Nephron (organoid): Measurements from ENCODE around the gene SETD1B.

ENCODE experiments used
- H3K27ac Mint-ChIP-seq, 3 experiments: 2 replicates each; pipeline ENCODE4 v1.8.0; 2020; ENCODE audit warnings: mixed read lengths in 3 of 3, mild to moderate bottlenecking in 2 of 3, moderate library complexity in 1 of 3
- H3K27me3 Mint-ChIP-seq: 2 replicates; pipeline ENCODE4 v1.8.0; 2021; ENCODE audit warnings: low read depth, mild to moderate bottlenecking, moderate library complexity, mixed read lengths
- H3K36me3 Mint-ChIP-seq: 2 replicates; pipeline ENCODE4 v1.8.0; 2020; ENCODE audit warnings: low read depth, mixed read lengths
- H3K4me1 Mint-ChIP-seq: 2 replicates; pipeline ENCODE4 v1.8.0; 2020; ENCODE audit warnings: mixed read lengths
- H3K4me3 Mint-ChIP-seq, 3 experiments: 2 replicates each; pipeline ENCODE4 v1.8.0; 2020; ENCODE audit warnings: mild to moderate bottlenecking in 3 of 3, mixed read lengths in 3 of 3, moderate library complexity in 2 of 3
- H3K9me3 Mint-ChIP-seq: 2 replicates; pipeline ENCODE4 v1.8.0; 2020; ENCODE audit warnings: mixed read lengths
- TF ChIP-seq, protein P1 (sequence below), 3 experiments: fragments of 200-600 bp; sonication (generic); IDR thresholded peaks; one replicate each; pipeline ENCODE4 v1.5.0; 2021; ENCODE audit warnings: antibody characterized with exemption in 3 of 3; ENCODE audit not compliant: unreplicated experiment in 3 of 3

The SETD1B gene

DNA sequence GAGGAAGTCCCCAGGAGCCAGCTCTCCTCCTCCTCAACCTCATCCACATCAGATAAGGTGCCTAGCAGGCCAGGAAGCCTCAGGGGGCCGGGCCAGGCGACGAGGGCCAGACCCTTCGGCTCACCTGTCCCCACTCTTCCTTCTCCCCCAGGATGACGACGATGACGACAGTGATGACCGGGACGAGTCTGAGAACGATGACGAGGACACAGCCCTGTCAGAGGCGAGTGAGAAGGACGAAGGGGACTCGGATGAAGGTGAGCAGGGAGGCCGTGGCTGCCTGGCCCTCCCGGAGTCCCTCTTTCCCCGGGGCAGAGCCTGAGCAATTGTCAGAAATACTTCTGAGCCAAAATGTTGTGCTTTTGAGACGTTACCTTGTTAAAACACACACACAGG lies 13.8 kb downstream of the SETD1B start:
- H3K36me3 Mint-ChIP-seq = peaks cover 38% of the 10 kb centered on the region
- TF ChIP-seq, protein P1, sequence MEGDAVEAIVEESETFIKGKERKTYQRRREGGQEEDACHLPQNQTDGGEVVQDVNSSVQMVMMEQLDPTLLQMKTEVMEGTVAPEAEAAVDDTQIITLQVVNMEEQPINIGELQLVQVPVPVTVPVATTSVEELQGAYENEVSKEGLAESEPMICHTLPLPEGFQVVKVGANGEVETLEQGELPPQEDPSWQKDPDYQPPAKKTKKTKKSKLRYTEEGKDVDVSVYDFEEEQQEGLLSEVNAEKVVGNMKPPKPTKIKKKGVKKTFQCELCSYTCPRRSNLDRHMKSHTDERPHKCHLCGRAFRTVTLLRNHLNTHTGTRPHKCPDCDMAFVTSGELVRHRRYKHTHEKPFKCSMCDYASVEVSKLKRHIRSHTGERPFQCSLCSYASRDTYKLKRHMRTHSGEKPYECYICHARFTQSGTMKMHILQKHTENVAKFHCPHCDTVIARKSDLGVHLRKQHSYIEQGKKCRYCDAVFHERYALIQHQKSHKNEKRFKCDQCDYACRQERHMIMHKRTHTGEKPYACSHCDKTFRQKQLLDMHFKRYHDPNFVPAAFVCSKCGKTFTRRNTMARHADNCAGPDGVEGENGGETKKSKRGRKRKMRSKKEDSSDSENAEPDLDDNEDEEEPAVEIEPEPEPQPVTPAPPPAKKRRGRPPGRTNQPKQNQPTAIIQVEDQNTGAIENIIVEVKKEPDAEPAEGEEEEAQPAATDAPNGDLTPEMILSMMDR (IDR thresholded peaks at IDR 0.05; ENCODE audit: unreplicated experiment in 3 of 3) = no peak
- peaks cover 12% of the 10 kb centered on the region for H3K4me1 Mint-ChIP-seq
- no peaks in the 10 kb centered on the region for H3K9me3 Mint-ChIP-seq
- no peaks in the 10 kb centered on the region for H3K27me3 Mint-ChIP-seq
- H3K27ac Mint-ChIP-seq = no peak overlapping the region
- H3K4me3 Mint-ChIP-seq = no peak overlapping the region

DNA sequence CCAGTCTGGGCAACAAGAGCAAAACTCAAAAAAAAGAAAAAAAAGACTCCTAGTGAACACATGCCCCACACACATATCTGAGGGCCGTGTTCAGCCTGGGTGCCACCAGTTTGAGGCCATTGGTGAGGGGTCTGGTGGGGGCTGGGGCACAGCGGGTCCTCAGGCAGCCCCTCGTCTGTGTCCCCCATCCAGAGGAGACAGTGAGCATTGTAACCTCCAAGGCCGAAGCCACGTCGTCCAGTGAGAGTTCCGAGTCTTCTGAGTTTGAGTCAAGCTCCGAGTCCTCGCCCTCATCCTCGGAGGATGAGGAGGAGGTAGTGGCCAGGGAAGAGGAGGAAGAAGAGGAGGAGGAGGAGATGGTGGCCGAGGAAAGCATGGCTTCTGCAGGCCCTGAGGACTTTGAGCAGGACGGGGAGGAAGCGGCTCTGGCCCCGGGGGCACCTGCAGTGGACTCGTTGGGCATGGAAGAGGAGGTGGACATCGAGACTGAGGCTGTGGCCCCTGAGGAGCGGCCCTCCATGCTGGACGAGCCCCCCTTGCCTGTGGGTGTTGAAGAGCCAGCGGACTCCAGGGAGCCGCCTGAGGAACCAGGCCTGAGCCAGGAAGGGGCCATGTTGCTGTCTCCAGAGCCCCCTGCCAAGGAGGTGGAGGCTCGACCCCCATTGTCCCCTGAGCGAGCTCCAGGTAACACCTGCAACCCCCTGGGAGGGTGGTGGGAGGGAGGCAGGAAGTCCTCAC lies 15.6 kb downstream of the SETD1B start:
- Mint-ChIP-seq H3K27me3 (no peaks in the 10 kb centered on the region), H3K4me3 (no peak overlapping the region)
- TF ChIP-seq, protein P1 (IDR thresholded peaks at IDR 0.05; ENCODE audit: unreplicated experiment in 3 of 3) = no peak

DNA sequence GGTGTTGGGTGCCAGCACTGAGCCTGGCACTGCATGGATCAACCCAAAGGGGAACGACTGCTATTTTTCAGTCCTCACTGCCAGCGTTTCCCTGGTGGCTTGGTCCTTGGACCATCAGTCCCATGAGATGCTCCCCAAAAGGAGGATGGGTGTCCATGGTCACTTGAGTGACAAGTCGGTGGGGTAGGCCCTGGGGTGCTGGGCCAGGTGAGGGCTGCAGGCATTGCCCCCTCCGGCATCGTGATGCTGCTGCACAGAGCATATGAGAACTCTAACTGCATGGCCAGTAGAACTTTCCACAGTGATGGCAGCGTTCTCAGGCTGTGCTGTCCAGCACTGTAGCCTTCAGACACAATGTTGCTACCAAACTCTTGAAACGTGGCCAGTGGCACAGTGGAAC lies 16.2 kb downstream of the SETD1B start:
- H3K27me3 Mint-ChIP-seq = no peaks in the 10 kb centered on the region
- no peak overlapping the region for H3K4me3 Mint-ChIP-seq
- H3K27ac Mint-ChIP-seq = no peak overlapping the region
- H3K9me3 Mint-ChIP-seq = no peaks in the 10 kb centered on the region
- TF ChIP-seq, protein P1 (IDR thresholded peaks at IDR 0.05; ENCODE audit: unreplicated experiment in 3 of 3) = no peak
- peaks cover 42% of the 10 kb centered on the region for H3K36me3 Mint-ChIP-seq
- no peaks in the 10 kb centered on the region for H3K4me1 Mint-ChIP-seq

More for the DNA sequence above, 15.6 kb downstream of the SETD1B start:
- no peaks in the 10 kb centered on the region for H3K9me3 Mint-ChIP-seq
- no peak overlapping the region for H3K27ac Mint-ChIP-seq
- H3K36me3 Mint-ChIP-seq = peaks cover 38% of the 10 kb centered on the region
- H3K4me1 Mint-ChIP-seq = no peaks in the 10 kb centered on the region

DNA sequence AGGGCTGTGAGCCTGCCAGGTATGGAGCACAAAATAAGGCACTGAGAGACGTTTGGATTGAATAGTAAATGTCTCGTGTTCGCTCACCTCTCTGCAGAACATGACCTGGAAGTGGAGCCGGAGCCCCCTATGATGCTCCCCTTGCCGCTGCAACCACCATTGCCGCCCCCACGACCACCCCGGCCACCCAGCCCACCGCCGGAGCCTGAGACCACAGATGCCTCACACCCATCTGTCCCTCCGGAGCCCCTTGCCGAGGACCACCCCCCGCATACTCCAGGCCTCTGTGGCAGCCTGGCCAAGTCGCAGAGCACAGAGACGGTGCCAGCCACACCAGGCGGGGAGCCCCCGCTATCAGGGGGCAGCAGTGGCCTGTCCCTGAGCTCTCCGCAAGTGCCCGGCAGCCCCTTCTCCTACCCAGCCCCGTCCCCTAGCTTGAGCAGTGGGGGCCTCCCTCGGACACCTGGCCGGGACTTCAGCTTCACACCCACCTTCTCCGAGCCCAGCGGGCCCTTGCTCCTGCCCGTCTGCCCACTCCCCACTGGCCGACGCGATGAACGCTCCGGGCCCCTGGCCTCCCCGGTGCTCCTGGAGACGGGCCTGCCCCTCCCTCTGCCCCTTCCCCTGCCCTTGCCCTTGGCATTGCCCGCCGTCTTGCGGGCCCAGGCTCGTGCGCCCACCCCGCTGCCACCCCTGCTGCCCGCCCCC lies 18.7 kb downstream of the SETD1B start:
- no peaks in the 10 kb centered on the region for H3K9me3 Mint-ChIP-seq
- TF ChIP-seq, protein P1 (IDR thresholded peaks at IDR 0.05; ENCODE audit: unreplicated experiment in 3 of 3) = no peak
- H3K27me3 Mint-ChIP-seq = no peaks in the 10 kb centered on the region
- H3K4me1 Mint-ChIP-seq = no peaks in the 10 kb centered on the region
- peaks cover 43% of the 10 kb centered on the region for H3K36me3 Mint-ChIP-seq
- no peak overlapping the region for H3K4me3 Mint-ChIP-seq
- no peak overlapping the region for H3K27ac Mint-ChIP-seq

DNA sequence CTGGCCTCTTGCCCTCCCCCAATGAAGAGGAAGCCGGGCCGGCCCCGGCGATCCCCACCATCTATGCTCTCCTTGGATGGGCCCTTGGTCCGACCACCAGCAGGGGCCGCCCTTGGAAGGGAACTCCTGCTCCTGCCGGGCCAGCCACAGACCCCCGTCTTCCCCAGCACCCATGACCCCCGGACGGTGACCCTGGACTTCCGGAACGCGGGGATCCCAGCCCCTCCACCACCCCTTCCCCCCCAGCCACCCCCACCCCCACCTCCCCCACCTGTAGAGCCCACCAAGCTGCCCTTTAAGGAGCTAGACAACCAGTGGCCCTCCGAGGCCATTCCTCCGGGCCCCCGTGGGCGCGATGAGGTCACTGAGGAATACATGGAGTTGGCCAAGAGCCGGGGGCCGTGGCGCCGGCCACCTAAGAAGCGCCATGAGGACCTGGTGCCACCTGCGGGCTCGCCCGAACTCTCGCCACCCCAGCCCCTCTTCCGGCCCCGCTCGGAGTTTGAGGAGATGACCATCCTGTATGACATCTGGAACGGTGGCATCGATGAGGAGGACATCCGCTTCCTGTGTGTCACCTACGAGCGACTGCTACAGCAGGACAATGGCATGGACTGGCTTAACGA lies 19.4 kb downstream of the SETD1B start:
- Mint-ChIP-seq H3K27ac (no peak overlapping the region), H3K4me1 (no peaks in the 10 kb centered on the region), H3K36me3 (peaks cover 39% of the 10 kb centered on the region), H3K27me3 (no peaks in the 10 kb centered on the region), H3K4me3 (no peak overlapping the region), H3K9me3 (no peaks in the 10 kb centered on the region)
- TF ChIP-seq, protein P1 (IDR thresholded peaks at IDR 0.05; ENCODE audit: unreplicated experiment in 3 of 3) = no peak
